ENCODE measurements around the gene AHI1. TPM values are rescaled to one million over a fixed set of nuclear protein-coding genes. Genes with fewer than 3 reads are reported as not detected.

AHI1 gene
- total RNA-seq, 1 donor from 2014 or later = 23.2 TPM

DNA sequence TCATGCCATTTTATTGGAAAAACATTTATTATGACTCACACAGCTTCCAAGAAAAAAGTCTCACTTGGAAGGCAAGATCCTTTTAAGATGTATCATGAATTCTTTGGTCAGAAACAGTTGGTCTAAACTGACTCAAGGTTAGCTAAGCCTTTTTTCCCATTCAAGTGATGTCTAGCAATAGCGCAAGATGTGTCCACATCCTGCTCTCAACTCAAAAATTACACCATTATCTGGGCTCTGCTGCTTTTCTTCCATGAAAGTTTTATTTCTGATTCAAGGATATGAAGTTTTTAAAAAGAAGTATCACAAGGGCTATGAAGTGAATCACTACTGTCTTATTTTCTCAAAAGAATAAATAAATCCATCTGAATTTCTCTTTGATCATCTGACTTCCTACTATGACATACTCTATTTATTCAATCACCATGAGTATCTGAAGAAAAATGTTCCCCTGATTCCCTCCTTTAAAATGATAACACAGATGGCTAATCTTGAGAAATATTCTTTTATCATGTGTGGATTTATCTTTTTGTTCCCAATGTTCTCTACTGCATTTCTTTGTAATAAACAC, 139.2 kb downstream of the AHI1 start:
- Mint-ChIP-seq H3K36me3 (no peaks in the 10 kb centered on the region), H3K27ac (no peak overlapping the region), H3K9me3 (no peaks in the 10 kb centered on the region), H3K4me3 (no peak overlapping the region), H3K27me3 (no peaks in the 10 kb centered on the region), H3K4me1 (ENCODE audit: unreplicated experiment) (no peaks in the 10 kb centered on the region)
- no peak for DNase-seq (ENCODE audit: extremely low spot score, unreplicated experiment)
- no peak for TF ChIP-seq CTCF (conservative IDR thresholded peaks at IDR 0.05)

DNA sequence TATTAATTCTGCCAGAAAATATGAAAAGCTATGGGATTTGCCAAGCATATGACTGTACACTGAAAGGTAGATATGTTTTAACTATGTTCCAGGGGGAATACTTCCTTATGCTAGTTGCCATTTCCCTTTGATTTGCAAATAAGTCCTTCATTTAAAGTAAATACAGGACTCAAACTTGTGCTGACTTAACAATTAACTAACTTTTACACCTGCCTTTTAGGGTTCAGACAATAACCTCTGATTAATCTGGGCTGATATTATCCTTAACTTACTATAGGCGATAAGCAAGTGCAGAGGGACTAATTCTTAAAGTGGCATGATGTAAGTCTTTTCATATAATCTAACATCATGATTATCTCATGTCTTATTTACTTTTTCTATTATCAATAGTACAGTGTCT, 143.1 kb downstream of the AHI1 start:
- no peaks in the 10 kb centered on the region for H3K36me3 Mint-ChIP-seq
- no peaks in the 10 kb centered on the region for H3K4me1 Mint-ChIP-seq (ENCODE audit: unreplicated experiment)
- TF ChIP-seq CTCF (conservative IDR thresholded peaks at IDR 0.05) = no peak
- no peak overlapping the region for H3K4me3 Mint-ChIP-seq
- no peaks in the 10 kb centered on the region for H3K27me3 Mint-ChIP-seq
- no peaks in the 10 kb centered on the region for H3K9me3 Mint-ChIP-seq
- DNase-seq (ENCODE audit: extremely low spot score, unreplicated experiment) = no peak
- no peak overlapping the region for H3K27ac Mint-ChIP-seq

DNA sequence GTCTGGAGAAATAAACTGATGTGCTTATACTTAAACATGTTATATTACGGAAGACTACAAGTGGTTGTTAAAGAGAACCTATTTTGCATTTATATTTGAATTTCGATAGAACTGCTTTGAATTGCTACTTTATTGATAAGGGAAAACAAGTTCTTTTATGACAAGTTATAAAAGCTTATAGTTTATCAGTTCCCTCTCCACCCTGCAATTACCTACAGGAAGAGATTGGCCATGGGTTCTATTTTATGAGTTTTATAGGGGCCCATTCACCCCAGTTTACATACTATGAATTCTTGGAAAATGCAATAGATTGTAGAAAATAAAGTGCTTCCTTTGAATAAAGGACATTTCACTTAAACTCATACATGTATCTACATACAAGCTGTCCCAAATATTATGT, 144.4 kb downstream of the AHI1 start:
- H3K27me3 Mint-ChIP-seq = no peaks in the 10 kb centered on the region
- no peaks in the 10 kb centered on the region for H3K4me1 Mint-ChIP-seq (ENCODE audit: unreplicated experiment)
- no peaks in the 10 kb centered on the region for H3K9me3 Mint-ChIP-seq
- H3K36me3 Mint-ChIP-seq = no peaks in the 10 kb centered on the region
- TF ChIP-seq CTCF (conservative IDR thresholded peaks at IDR 0.05) = no peak
- no peak for DNase-seq (ENCODE audit: extremely low spot score, unreplicated experiment)
- no peak overlapping the region for H3K27ac Mint-ChIP-seq
- H3K4me3 Mint-ChIP-seq = no peak overlapping the region

- Mint-ChIP-seq H3K27ac (no peak overlapping the region), H3K36me3 (no peaks in the 10 kb centered on the region), H3K9me3 (no peaks in the 10 kb centered on the region), H3K4me1 (ENCODE audit: unreplicated experiment) (peaks cover 3% of the 10 kb centered on the region), H3K27me3 (no peaks in the 10 kb centered on the region), H3K4me3 (no peak overlapping the region)
- no peak for DNase-seq (ENCODE audit: extremely low spot score, unreplicated experiment)
- TF ChIP-seq CTCF (conservative IDR thresholded peaks at IDR 0.05) = no peak
Observed at GRCh38 chr6:135351635-135352034, 145.9 kb downstream of the AHI1 start.

- H3K27ac Mint-ChIP-seq = no peak overlapping the region
- peaks cover 4% of the 10 kb centered on the region for H3K4me1 Mint-ChIP-seq (ENCODE audit: unreplicated experiment)
- no peak overlapping the region for H3K4me3 Mint-ChIP-seq
- no peaks in the 10 kb centered on the region for H3K27me3 Mint-ChIP-seq
- H3K9me3 Mint-ChIP-seq = no peaks in the 10 kb centered on the region
- no peak for DNase-seq (ENCODE audit: extremely low spot score, unreplicated experiment)
- TF ChIP-seq CTCF (conservative IDR thresholded peaks at IDR 0.05) = no peak
- H3K36me3 Mint-ChIP-seq = peaks cover 5% of the 10 kb centered on the region
Observed at GRCh38 chr6:135347887-135348286, 149.7 kb downstream of the AHI1 start.

DNA sequence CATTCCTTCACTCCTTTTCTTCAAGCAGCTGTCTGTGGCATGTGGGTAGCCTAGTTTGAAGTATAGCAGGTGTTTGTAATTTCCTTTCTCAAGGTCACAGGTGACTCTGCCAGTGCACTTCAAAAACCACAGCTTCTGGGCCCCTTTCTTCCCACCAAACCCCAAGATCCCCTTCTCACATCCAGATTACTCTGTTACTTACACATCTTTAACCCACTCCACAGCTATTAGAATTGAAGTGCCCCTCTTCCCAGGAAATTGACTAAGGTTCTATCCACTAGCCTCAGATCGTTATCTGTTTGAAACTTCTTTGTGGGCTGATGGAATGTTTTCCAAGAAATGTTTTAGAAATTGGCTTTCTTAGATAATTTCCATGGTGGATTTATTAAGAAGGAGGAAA, 150.8 kb downstream of the AHI1 start:
- TF ChIP-seq CTCF (conservative IDR thresholded peaks at IDR 0.05) = no peak
- Mint-ChIP-seq H3K27me3 (no peaks in the 10 kb centered on the region), H3K9me3 (no peaks in the 10 kb centered on the region), H3K27ac (no peak overlapping the region), H3K4me3 (no peak overlapping the region), H3K4me1 (ENCODE audit: unreplicated experiment) (peaks cover 4% of the 10 kb centered on the region), H3K36me3 (peaks cover 5% of the 10 kb centered on the region)
- DNase-seq (ENCODE audit: extremely low spot score, unreplicated experiment) = no peak
